ENCODE measurements around the gene CPED1. TPM values are rescaled to one million over a fixed set of nuclear protein-coding genes. Genes with fewer than 3 reads are reported as not detected.
"Not testable (repeated sequence)": the region's sequence is repeated elsewhere in the genome, so short reads cannot be mapped to it uniquely, and the experiment has no call there.

CPED1 gene
- total RNA-seq, 4 donors from 2014 or later: 15.0 to 32.1 (median 21.8) TPM

GRCh38 chr7:121237601-121238000 is 249.1 kb downstream of the CPED1 start:
- 55 to 64% methylated on average over 3 of the region's 3 CpGs for WGBS, 2 donors
- Histone ChIP-seq H3K36me3 (peaks cover 0 to 32% (median 0%) of the 10 kb centered on the region in 3 donors), H3K27ac (no peak overlapping the region), H3K27me3 (no peaks in the 10 kb centered on the region), H3K4me1 (no peaks in the 10 kb centered on the region), H3K9me3 (no peaks in the 10 kb centered on the region), H3K4me3 (no peak overlapping the region)
- no peak for DNase-seq (ENCODE audit: low spot score in 2 of 2)
- TF ChIP-seq POLR2A (IDR thresholded peaks at IDR 0.05) (no peak), EP300 (IDR thresholded peaks at IDR 0.05) (no peak), CTCF (IDR thresholded peaks at IDR 0.05) (no peak)

- Histone ChIP-seq H3K27me3 (no peaks in the 10 kb centered on the region), H3K27ac (no peak overlapping the region), H3K9me3 (peaks cover 0 to 18% (median 1%) of the 10 kb centered on the region in 4 donors), H3K36me3 (peaks cover 0 to 59% (median 0%) of the 10 kb centered on the region in 3 donors), H3K4me3 (no peak overlapping the region), H3K4me1 (no peaks in the 10 kb centered on the region)
- TF ChIP-seq CTCF (IDR thresholded peaks at IDR 0.05) (no peak), EP300 (IDR thresholded peaks at IDR 0.05) (no peak), POLR2A (IDR thresholded peaks at IDR 0.05) (no peak)
- WGBS, 2 donors: 75 to 80% methylated on average over 7 of the region's 7 CpGs
- no peak for DNase-seq (ENCODE audit: low spot score in 2 of 2)
Observed at GRCh38 chr7:121244120-121244870, 255.8 kb downstream of the CPED1 start.

DNA sequence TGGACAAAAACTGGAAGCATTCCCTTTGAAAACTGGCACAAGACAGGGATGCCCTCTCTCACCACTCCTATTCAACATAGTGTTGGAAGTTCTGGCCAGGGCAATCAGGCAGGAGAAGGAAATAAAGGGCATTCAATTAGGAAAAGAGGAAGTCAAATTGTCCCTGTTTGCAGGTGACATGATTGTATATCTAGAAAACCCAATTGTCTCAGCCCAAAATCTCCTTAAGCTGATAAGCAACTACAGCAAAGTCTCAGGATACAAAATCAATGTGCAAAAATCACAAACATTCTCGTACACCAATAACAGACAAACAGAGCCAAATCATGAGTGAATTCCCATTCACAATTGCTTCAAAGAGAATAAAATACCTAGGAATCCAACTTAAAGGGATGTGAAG is 262.9 kb downstream of the CPED1 start:
- not testable (repeated sequence) for H3K27ac ChIP-seq; DNase-seq (ENCODE audit: low spot score in 2 of 2); H3K4me3 ChIP-seq; H3K4me1 ChIP-seq; H3K27me3 ChIP-seq
- Histone ChIP-seq H3K36me3 (peaks cover 0 to 30% (median 0%) of the 10 kb centered on the region in 3 donors), H3K9me3 (peaks cover 0 to 20% (median 4%) of the 10 kb centered on the region in 4 donors)
- WGBS, 2 donors: 94 to 95% methylated on average over 1 of the region's 1 CpG

- peaks cover 0 to 18% (median 0%) of the 10 kb centered on the region in 3 donors for H3K36me3 ChIP-seq
- H3K4me3 ChIP-seq; DNase-seq (ENCODE audit: low spot score in 2 of 2); H3K4me1 ChIP-seq; H3K27me3 ChIP-seq; H3K27ac ChIP-seq: not testable (repeated sequence)
- peaks cover 0 to 19% (median 4%) of the 10 kb centered on the region in 4 donors for H3K9me3 ChIP-seq
- 90 to 94% methylated on average over 5 of the region's 5 CpGs for WGBS, 2 donors
Observed at GRCh38 chr7:121252523-121253235, 264.2 kb downstream of the CPED1 start.

GRCh38 chr7:121259826-121260225 is 271.3 kb downstream of the CPED1 start:
- H3K27ac ChIP-seq: no peak overlapping the region
- H3K4me3 ChIP-seq: no peak overlapping the region
- no peaks in the 10 kb centered on the region for H3K27me3 ChIP-seq
- H3K36me3 ChIP-seq: peaks cover 0 to 5% (median 0%) of the 10 kb centered on the region in 3 donors
- 92 to 93% methylated on average over 4 of the region's 4 CpGs for WGBS, 2 donors
- H3K9me3 ChIP-seq: peaks cover 0 to under 1% (median 0%) of the 10 kb centered on the region in 4 donors
- H3K4me1 ChIP-seq: no peaks in the 10 kb centered on the region
- no peak for DNase-seq (ENCODE audit: low spot score in 2 of 2)
- TF ChIP-seq EP300 (IDR thresholded peaks at IDR 0.05) (no peak), CTCF (IDR thresholded peaks at IDR 0.05) (no peak), POLR2A (IDR thresholded peaks at IDR 0.05) (no peak)

Data from tibial nerve (tissue), 4 donors.